Cerebellar nuclear complex (tissue), 1 donor: ENCODE data around the gene EPDR1.
A peak's percentile ranks its signal among the peaks of the same experiment; 100 is the strongest.
"Not testable (repeated sequence)": the region's sequence is repeated elsewhere in the genome, so short reads cannot be mapped to it uniquely, and the experiment has no call there.

ENCODE experiments used
- DNase-seq, 2 experiments: peaks; one replicate each; lab custom pipeline; 2025; lab: John Stamatoyannopoulos, UW

The EPDR1 gene

DNA sequence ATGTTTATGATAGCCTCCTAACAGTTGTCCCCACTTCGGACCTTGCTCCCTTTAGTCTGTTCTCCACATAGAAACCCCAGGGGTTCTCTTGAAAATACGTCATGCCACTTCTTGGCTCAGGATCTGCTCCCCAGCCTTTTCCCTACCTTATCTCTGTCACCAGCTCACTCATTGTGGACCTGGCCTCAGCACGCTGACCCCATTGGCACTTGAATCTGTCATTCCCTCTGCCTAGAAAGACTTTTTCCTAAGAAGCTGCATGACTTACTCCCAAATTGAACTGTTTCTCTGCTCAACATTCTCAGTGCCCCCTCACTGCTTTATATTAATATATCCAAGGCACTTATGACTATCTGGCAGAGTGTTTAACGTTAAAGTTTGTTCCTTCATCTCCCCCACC, 8.4 kb downstream of the EPDR1 start:
- DNase-seq: no peak

DNA sequence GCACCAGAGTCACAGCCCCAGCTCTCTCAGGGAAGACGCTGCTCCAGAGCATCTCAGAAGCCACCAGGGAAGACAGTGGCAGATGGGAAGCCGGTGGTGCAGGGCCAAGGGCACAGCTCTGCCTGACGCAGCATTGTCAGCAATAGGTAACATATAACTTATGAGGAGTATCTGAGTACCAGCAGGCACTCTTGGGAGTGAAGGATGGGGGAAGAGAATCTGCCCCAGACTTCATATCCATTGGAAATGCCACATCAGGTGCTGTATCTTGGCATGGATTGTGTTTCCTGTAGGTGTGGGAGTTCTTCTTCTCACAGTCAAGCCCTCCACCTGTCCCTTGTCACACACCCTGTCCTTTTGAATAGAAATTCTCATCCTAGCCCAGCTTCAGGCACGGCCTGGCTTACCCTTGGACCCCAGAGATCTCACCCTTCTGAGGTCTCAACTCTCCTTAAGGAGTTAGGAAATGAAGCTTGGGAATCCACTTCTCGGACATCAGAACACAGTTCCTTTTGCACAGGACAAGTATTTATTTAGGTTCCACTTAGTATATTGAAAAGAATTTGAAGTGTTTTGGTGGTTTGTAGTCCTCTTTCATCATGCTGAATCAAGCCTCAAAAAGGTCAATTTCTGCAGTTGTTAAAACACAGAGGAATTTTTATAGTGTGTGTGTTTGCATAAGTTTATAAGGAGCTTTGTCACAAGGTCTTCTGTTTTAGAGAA, 9.9 kb downstream of the EPDR1 start:
- peak in 1 of 2 experiments; percentile 7 for DNase-seq

DNA sequence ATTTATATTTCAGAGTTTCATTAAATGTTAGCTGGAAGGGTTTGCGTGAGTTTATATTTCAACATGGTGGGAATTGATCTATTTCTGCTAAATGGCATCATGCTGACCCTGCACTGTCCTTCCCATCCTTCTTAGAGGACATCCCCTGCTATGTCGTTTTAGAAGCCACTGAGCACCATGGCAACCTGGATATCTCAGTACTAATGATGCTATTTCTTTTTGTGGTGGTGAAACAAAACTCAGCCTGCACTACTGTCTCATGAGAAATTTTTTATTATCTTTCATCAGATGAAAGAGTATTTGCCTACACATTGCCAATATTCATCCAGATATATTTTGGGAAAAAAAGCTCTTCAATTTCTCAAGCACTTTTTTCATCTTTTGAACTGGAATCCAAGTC, 12.1 kb downstream of the EPDR1 start:
- no peak for DNase-seq

DNA sequence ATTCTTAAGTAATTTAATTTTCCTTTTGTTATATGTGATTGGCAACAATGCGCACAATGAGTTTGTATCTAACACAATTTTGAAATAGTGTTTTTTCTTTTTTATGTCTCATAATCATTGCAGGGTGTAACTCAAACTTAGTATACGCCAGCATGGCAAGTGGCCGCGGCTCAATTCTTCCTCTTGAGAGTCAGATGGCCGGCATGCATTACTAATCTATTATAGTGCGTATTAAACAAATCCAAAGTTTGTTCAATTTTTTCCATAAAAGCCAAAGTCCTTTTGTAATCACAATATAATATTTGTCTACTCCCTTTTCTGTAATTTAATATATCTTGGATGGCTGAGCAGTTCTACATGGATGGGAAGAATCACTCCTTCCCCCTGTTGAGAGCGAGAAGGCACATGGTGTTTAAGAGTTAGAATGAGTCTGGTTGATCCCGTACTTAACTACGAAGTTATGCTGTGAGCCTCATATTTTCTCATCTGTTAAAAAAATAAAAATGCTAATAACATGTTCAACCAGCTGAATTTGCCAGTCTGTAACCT, 12.7 kb downstream of the EPDR1 start:
- no peak for DNase-seq

DNA sequence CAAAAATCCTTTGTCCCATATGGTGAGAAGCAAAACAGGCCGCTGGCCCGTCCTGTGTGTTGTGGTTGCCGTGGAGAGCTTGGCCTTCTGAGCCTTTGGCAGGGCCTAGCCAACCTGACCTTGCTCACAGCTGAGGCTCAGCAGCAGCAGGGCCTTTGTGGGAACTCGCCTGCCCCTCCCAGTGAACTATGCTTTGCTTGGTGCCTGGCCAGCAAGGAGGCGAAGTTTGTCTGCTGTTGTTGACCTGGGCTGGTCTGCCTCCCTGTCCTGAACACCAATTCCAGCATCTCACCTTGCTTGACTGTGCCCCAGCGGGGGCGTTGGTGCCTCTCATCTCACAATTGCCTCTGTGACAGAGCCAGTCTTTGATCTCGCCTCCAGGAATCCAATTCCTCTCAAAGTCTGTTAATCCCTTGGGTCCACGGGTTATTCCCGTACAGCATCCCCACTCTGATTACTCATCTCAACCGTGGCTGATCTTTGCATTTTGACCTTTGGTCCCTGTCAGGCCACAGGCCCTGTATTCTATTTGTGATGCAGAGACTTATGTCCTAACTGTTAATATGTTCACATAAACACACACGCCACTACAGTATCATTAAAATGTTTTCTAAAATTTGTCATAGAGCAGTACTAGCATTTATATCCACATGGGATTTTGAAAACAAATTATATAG, 22.6 kb downstream of the EPDR1 start:
- DNase-seq: no peak

DNA sequence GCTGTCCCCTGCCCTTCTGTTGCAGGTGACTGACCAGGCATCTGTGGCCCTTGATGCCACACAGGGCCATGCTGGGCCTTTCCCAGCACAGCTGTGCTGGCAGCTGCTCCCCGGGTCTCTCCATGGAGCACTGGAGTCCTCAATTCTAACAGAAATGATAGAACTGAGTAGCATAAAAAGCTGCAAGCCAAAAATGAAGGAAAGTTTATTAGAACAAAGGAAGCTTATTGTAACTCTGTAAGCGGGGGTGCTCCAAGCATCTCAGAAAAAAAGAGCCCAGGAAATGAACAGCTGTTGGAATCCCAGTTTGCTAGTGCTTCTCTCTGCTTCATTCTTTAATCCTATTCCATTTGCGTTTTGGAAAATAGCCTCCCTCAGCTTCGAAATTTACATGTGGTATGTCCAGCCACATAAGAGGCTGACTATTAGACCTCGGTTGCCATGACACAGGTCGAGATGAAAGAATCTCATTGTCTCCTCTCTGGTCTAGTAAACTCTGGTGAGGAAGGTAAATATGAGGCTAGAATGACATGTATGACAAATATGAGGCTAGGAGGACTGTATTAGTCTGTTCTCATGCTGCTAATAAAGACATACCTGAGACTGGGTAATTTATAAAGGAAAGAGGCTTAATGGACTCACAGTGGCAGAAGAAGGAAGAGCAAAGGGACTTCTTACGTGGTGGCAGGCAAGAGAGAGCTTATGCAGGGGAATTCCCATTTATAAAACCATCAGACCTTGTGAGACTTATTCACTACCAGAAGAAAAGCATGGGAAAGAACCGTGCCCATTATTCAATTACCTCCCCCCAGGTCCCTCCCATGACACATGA, 23.7 kb downstream of the EPDR1 start:
- no peak for DNase-seq

DNA sequence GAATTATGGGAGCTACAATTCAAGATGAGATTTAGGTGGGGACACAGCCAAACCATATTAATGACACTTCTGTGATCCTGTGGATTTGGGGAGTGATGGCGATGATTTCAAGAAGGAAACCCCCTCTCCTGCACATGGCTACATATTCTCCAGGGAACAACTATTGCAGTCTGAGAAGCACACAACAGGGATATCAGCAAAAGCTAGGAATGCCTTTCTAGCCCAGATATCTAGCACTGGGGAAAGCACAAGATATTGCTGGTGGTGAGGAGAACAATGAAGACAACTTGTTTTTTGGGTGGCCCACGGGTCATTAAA, 24.3 kb downstream of the EPDR1 start:
- no peak for DNase-seq

DNA sequence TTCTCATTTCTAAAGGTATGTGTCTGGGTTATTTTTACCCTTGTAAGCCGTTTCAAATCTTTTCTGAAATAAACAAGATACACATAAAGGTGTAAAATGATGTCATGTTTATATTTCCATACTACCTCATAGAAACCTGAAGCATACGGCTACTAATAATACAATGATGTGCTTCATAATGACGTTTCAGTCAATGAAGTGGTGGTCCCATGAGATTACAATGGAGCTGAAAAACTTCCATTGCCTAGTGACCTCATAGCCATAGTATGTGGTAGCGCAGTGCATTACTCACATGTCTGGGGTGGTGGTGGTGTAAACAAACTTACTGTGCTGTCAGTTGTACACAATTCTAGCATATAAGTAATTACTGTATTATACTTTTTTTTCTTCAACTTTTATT, 24.9 kb downstream of the EPDR1 start:
- no peak for DNase-seq

DNA sequence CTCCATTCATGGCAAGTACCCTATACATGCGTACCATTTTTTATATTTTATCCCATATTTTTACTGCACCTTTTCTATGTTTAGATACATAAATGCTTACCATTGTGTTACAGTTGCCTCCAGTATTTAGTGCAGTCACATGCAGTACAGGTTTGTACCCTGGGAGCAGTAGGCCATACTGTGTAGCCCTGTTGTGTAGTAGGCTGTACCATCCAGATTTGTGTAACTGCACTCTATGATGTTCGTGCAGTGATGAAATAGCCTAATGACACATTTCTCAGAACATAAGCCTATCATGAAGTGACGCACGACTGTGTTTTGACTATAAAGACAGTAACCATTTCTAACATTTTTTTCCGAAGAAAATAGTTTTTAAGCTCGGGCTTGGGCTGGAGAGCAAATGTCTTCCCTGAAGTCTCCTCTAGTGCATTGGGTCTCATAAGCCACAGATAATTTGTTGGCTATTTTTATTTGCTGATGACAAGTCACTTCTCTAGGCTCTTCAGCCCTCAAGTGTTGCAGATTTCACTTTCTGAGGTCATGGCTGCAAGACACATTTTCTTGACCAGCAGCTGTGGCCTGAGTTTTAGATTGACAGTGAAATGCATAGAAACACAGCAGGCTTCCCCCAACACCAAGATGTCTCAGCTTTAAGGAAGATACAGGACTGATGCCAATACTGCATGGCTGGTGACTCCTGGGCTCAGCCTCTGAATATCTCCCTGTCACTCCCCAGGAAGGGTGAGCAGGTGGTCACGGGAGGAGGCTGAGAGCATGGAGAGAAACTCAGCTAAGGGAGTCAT, 26.9 kb downstream of the EPDR1 start:
- DNase-seq: no peak

DNA sequence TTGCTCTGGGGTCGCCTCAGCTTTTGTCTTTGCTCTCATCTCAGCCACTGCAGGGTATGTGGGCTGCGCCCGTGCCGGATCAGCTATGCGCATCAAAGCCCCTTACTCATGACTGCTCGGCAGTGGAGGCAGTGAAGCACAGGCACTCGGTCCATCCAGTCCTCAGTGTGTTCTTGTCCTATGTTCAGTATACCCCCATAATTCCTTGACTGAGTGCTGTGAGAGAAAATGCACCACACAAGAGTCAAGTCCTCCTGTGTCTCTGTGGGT, 27.4 kb downstream of the EPDR1 start:
- no peak for DNase-seq

DNA sequence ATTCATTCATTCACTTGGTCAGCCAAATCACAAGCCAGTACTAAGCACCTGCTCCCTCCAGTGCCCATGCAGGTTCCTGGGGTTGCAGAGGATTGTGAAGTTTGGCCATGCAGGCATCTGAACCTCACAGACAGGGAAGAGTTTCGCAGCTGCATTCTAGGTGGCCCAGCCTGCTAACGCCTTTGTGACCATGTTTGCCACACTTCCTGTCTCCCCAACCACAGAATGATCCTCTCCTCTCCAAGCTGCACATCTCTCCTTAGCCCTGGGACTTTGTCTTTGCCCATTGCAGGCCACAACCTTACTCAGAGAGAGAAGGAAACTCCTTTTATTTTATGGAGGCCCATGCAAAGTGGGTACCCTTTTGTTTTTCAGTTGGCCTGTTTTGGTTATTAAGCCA, 31.8 kb downstream of the EPDR1 start:
- no peak for DNase-seq

DNA sequence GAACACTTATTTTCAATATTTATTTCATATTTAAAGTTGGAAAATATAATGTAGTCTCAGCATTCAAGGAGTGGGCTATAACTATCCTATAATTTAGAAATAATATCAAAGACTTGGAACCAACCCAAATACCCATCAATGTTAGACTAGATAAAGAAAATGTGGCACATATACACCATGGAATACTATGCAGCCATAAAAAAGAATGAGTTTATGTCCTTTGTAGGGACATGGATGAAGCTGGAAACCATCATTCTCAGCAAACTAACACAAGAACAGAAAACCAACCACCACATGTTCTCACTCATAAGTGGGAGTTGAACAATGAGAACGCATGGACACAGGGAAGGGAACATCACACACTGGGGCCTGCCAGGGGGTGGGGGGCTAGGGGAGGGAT, 33.8 kb downstream of the EPDR1 start:
- not testable (repeated sequence) for DNase-seq

DNA sequence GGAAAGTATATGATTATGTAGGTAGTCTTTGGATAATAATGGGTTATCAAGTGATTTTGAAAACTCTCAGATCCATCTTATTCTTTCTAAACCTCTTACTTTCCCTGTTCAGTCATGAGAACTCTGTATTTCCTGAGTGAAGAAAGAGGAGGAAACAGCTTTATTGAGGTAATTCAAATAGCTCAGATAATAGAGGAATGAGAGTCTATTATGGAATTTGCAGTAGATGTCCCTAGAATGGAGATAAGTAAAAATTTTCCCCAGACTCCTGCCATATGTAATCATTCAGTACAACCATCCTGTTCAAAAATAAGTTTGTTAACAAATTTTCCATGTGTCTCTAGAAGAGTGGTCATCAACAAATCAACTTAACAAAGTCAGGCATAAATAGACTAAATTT, 36.4 kb downstream of the EPDR1 start:
- DNase-seq: no peak

DNA sequence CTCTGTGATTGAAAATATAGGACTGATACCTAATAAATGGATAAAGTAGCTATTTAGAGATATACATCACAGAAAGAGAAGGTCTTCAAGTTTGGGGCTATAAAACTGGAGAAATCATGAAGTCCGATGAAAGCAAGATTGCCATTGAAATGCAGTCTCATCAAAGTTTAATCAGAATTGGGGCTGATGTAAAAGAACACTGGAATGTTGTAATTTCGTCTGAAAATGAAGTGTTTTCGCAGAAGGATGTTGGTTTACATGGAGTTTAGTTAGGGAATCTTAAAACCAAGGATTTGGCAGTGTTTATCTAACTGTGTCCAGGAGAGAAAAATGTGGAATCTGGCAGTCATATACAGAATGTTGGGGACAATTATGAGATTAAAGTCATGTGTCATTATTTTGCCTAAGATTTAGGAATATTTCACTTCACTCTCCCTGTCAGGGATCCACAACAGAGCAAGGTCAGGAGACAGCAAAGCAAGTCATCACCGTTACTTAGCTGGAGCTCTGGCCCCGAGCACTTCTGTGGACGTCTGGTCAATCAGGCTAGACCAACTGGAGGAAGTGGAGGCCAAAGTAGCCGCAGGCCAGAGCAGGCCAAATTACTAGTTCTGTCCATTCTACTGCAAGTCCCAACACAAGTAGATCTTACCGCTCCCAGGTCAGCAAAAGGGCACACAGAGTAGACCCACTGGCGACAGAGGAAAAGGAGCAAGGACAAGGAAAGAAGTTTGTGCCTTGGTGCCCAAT, 37.0 kb downstream of the EPDR1 start:
- DNase-seq: no peak

DNA sequence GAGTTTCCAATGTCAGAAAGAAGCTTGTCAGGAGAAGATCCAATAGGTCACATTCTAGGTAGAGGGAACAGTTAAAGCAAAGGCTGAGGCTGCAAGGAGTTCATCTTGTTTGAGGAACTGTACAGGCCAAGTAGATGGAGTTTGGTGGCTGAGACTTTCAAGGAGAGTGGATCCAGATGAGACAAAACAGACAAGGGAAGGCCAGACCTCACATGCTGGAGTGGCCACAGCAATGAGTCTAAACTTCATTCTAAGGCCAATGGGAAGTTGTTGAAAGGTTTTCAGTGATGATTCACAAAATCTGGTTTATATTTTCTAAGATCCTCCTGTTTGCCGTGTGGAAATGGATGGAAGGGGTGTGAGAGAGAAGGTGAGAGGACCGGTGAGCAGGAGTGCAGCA, 40.0 kb downstream of the EPDR1 start:
- no peak for DNase-seq

DNA sequence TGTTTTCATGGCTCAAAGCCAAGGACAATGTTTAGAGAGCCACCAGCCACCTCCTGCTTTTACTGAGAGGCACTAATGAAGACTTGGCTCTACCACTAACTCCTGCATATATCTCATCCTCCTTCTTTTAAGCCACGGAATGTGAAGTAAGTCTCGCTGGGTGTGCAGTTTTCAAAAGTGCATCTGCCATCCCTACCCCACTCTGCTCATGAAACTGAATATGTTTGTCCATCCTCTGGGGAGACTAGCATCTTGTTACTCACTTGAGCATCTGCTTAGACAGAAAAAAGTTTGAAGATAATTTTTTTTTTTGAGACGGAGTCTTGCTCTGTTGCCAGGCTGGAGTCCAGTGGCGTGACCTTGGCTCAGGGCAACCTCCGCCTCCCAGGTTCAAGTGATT, 40.8 kb downstream of the EPDR1 start:
- no peak for DNase-seq

DNA sequence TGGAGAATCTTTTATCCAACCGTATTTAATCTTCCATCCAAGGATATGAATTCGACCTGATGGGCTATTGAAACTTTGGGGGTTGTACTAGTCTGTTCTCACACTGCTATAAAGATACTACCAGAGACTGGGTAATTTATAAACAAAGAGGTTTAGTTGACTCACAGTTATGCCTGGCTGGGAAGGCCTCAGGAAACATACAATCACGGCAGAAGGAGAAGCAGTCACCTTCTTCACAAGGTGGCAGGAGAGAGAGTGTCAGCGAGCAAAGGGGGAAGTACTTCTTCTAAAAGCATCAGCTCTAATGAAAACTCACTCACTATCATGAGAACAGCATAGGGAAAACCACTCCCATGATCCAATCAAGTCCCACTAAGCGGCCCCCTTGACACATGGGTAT, 43.8 kb downstream of the EPDR1 start:
- DNase-seq: no peak

DNA sequence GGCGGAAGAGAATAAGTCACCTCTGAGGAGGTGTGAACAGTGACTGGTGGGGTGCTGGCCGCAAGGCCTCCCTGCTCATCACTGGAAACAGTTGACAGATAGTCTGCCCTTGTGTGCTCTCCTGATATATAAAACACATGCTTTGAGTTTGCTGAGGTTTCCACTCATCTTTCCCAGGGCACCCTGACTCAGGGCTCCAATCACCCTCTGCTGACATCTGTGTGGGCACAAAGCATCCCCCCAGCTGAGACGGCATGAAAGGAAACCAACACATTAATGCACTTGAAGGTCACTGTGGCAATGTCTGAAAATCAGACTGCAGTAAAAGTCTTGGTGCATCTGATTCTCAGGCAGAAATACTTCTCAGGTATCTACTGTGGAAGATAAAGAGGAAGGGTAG, 49.8 kb downstream of the EPDR1 start:
- DNase-seq: no peak

DNA sequence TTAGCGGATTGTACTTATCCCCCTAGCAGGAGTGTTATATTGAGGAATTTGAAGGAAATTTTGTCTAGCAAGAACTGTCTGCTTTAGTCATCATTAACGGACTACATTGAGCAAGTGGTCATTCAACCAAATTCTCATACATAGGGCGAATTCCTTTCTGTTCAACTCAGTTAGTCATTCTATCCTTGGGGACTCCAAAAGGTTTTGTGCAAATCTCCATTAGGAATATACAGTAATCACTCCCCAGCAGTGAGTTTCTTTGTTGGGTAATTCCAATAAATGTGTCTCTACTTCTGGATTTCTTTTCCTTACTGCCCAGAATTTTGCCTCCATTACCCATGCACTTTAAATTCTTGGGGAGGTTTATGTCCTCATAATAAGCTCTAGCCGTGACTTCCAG, 51.1 kb downstream of the EPDR1 start:
- DNase-seq: no peak

DNA sequence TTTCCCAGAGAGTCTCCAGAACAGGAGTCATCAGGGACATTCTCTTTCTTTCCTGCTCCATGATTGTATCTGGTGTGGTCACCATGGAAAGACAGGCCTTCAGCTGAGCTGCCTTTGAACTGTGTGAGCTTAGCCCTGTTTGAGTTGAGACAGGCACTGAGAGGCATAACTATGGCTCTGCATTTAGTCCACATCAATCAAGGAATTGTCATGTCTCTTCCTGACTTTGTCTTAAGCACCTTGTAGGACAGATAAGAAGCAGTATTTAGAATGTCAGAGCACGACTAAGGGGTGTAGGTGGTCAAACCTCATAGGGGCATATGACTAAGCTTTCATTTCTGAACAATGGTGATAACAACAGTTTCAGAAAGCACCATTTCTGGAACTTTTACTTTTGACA, 53.5 kb downstream of the EPDR1 start:
- DNase-seq: no peak

DNA sequence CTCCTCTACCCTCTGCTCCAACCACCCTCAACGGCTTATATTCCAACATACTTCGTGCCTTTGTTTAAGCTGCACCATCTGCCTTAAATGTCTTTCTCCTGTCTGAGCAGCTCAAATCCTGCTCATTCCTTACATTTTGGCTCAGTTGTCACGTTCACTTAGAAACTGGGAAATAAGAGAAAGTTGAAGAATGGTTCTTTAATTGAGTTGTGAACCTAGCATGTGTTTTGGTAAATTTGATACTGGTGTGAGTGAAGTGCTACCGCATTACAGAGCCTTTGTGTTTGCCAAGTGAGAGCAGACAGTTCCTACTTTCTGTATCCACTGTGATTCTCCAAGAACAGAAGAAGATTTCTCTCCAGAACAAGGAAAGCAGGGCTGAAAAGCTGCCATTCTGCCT, 54.3 kb downstream of the EPDR1 start:
- DNase-seq: no peak

DNA sequence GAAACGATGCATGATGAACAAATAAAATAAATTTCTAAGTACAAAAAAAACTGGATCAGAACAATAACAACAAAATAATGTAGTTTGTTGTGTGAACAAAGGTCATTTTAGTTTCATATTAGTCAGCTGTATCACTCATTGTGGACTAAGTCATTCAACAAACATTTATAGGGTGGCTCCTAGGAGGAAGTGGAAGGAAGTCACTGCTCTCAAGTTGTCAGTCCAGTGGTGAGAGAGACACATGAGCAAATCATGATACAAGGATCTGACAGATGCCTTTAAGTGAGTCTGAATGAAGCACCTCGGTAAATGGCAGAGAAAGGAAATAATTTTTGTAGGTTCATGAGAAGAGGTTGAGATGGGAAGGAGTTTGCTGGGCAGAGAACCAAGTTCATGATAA, 56.8 kb downstream of the EPDR1 start:
- DNase-seq: no peak
